H7 (cell line): ENCODE results near the gene DIP2C. TPM values are rescaled to one million over a fixed set of nuclear protein-coding genes. Genes with fewer than 3 reads are reported as not detected.

ENCODE experiments used
- DNase-seq: peaks from one replicate; pipeline ENCODE4 v3.0.0; 2012
- H3K27me3 ChIP-seq: 2 replicates; pipeline ENCODE4 v1.6.0; 2011; ENCODE audit warnings: mild to moderate bottlenecking, low read length; ENCODE audit not compliant: control insufficient read depth, insufficient read depth
- H3K36me3 ChIP-seq: replicated peaks from 2 replicates; pipeline ENCODE4 v1.5.1; 2011; ENCODE audit warnings: low read length; ENCODE audit not compliant: control insufficient read depth, insufficient read depth
- H3K4me3 ChIP-seq: 2 replicates; pipeline ENCODE4 v1.5.1; 2011; ENCODE audit warnings: low read depth, mild to moderate bottlenecking, control low read depth, low read length, moderate library complexity; ENCODE audit not compliant: insufficient read depth
- total RNA-seq: library from RNA; depleted of rRNA; stranded (reverse); fragments of >200 nt; shearing (Covaris generic); gene quantifications from 2 replicates; pipeline ENCODE4 v1.2.3, GENCODE V29; 2014

Gene DIP2C
- total RNA-seq, 1 experiment from 2014 or later = 4.8 TPM

GRCh38 chr10:381805-382204, 307.7 kb downstream of the DIP2C start:
- DNase-seq = no peak
- Histone ChIP-seq H3K36me3 (no peaks in the 10 kb centered on the region; the same call in 1 of the 2 replicates), H3K4me3 (no peak overlapping the region), H3K27me3 (no peaks in the 10 kb centered on the region)

- no peaks in the 10 kb centered on the region for H3K27me3 ChIP-seq
- no peaks in the 10 kb centered on the region; the same call in 1 of the 2 replicates for H3K36me3 ChIP-seq
- DNase-seq = no peak
- no peak overlapping the region for H3K4me3 ChIP-seq
Measured at GRCh38 chr10:381346-381745, 308.1 kb downstream of the DIP2C start.

- no peak for DNase-seq
- Histone ChIP-seq H3K27me3 (no peaks in the 10 kb centered on the region), H3K36me3 (no peaks in the 10 kb centered on the region; the same call in 1 of the 2 replicates), H3K4me3 (no peak overlapping the region)
Measured at GRCh38 chr10:380313-380940, 309.0 kb downstream of the DIP2C start.

GRCh38 chr10:378930-379704, 310.4 kb downstream of the DIP2C start:
- Histone ChIP-seq H3K4me3 (no peak overlapping the region), H3K27me3 (no peaks in the 10 kb centered on the region), H3K36me3 (no peaks in the 10 kb centered on the region; the same call in 1 of the 2 replicates)
- DNase-seq = no peak

- Histone ChIP-seq H3K36me3 (no peaks in the 10 kb centered on the region; the same call in 1 of the 2 replicates), H3K4me3 (no peak overlapping the region)
- DNase-seq = no peak
Measured at GRCh38 chr10:378230-378929, 311.1 kb downstream of the DIP2C start.

GRCh38 chr10:377228-377627, 312.2 kb downstream of the DIP2C start:
- H3K36me3 ChIP-seq = no peaks in the 10 kb centered on the region
- no peak overlapping the region for H3K4me3 ChIP-seq
- no peaks in the 10 kb centered on the region for H3K27me3 ChIP-seq
- DNase-seq = no peak

More at GRCh38 chr10:378230-378929, 311.1 kb downstream of the DIP2C start:
- no peaks in the 10 kb centered on the region for H3K27me3 ChIP-seq

GRCh38 chr10:375815-376505, 313.5 kb downstream of the DIP2C start:
- no peaks in the 10 kb centered on the region for H3K27me3 ChIP-seq
- H3K36me3 ChIP-seq = no peaks in the 10 kb centered on the region
- H3K4me3 ChIP-seq = no peak overlapping the region
- DNase-seq = no peak

- no peaks in the 10 kb centered on the region for H3K36me3 ChIP-seq
- no peaks in the 10 kb centered on the region for H3K27me3 ChIP-seq
- H3K4me3 ChIP-seq = no peak overlapping the region
- no peak for DNase-seq
Measured at GRCh38 chr10:374354-374753, 315.1 kb downstream of the DIP2C start.

GRCh38 chr10:373526-374309, 315.8 kb downstream of the DIP2C start:
- H3K4me3 ChIP-seq = no peak overlapping the region
- DNase-seq = no peak
- no peaks in the 10 kb centered on the region for H3K27me3 ChIP-seq
- no peaks in the 10 kb centered on the region for H3K36me3 ChIP-seq

- Histone ChIP-seq H3K4me3 (no peak overlapping the region), H3K27me3 (no peaks in the 10 kb centered on the region), H3K36me3 (no peaks in the 10 kb centered on the region)
- DNase-seq = no peak
Measured at GRCh38 chr10:373015-373414, 316.5 kb downstream of the DIP2C start.

- no peaks in the 10 kb centered on the region for H3K27me3 ChIP-seq
- no peaks in the 10 kb centered on the region for H3K36me3 ChIP-seq
- no peak for DNase-seq
- H3K4me3 ChIP-seq = no peak overlapping the region
Measured at GRCh38 chr10:372566-372965, 316.9 kb downstream of the DIP2C start.

GRCh38 chr10:371515-371914, 318.0 kb downstream of the DIP2C start:
- Histone ChIP-seq H3K27me3 (no peaks in the 10 kb centered on the region), H3K4me3 (no peak overlapping the region), H3K36me3 (no peaks in the 10 kb centered on the region)
- no peak for DNase-seq

- no peak overlapping the region for H3K4me3 ChIP-seq
- no peaks in the 10 kb centered on the region for H3K36me3 ChIP-seq
- no peaks in the 10 kb centered on the region for H3K27me3 ChIP-seq
- no peak for DNase-seq
Measured at GRCh38 chr10:370449-370825, 319.0 kb downstream of the DIP2C start.
